ENCODE data around the gene GAB2.

The GAB2 gene

DNA sequence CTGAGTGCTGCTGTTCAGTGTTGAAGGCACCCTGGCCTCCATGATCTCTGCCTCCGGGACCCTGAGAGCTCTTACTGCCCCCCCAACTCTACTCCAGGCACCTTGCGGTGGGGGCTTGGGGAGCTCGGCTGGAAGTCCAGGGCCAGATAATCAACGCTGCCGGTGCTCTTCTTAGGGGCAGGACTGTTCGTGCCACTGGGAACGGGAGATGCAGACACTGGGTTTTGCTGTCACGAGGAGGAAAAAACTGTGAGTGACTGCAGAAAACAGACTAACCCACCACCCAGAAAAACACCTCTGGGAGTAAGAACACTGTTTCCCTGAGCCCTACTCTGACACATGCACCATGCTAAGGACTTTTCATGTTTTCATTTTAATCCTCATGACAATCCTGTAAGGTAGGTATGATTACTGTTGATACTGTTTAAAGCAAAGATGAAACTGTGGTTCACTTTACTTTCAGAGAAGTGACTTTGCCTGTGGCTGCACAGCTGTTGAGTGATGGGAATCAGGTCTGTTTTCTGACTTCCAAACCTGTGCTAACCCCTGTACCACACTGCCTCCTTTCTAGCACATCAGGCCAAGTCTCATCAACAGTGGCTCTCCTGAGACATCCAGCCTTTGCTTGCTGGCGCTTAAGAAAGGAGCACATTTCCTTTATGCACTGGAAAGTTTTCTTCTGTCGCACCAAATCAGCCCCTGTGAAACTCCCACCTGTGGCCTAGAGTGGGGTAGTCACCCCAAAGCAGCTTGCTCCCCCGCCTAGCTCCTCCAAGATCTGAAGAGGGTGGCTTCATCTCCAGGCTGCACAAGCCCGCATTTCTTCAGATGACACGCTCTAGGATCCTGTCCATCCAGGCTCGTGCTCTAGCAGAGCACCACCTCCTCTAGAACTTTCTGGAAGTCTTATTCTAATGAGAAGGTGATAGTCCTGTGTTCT is 197.1 kb downstream of the GAB2 start:
- ATAC-seq (ENCODE audit: insufficient read depth, low read depth) (no peak), DNase-seq (no peak)
- Histone ChIP-seq H3K4me2 (ENCODE audit: insufficient read depth, low read length) (no peak overlapping the region), H3K27ac (ENCODE audit: low read length) (no peak overlapping the region), H4K20me1 (ENCODE audit: insufficient read depth, low read length) (no peaks in the 10 kb centered on the region), H2AFZ (ENCODE audit: low read depth, low read length) (no peak overlapping the region), H3K79me2 (ENCODE audit: insufficient read depth, low read length) (peaks cover 13% of the 10 kb centered on the region), H3K4me1 (ENCODE audit: insufficient read depth, low read length) (peaks cover 8% of the 10 kb centered on the region), H3K9ac (ENCODE audit: low read depth, low read length) (no peak overlapping the region), H3K36me3 (ENCODE audit: insufficient read depth, low read length) (peaks cover 97% of the 10 kb centered on the region), H3K4me3 (ENCODE audit: low read depth in 1 of 2, low read length in 2 of 2) (no peak overlapping the region), H3K27me3 (ENCODE audit: insufficient read depth, low read length, poor library complexity) (no peaks in the 10 kb centered on the region), H3K9me3 (ENCODE audit: insufficient read depth, low read length, severe bottlenecking) (no peaks in the 10 kb centered on the region)
- no peak for TF ChIP-seq EZH2 (IDR thresholded peaks at IDR 0.05; ENCODE audit: borderline replicate concordance, low read depth, low read length, severe bottlenecking)
- TF ChIP-seq, protein P1, sequence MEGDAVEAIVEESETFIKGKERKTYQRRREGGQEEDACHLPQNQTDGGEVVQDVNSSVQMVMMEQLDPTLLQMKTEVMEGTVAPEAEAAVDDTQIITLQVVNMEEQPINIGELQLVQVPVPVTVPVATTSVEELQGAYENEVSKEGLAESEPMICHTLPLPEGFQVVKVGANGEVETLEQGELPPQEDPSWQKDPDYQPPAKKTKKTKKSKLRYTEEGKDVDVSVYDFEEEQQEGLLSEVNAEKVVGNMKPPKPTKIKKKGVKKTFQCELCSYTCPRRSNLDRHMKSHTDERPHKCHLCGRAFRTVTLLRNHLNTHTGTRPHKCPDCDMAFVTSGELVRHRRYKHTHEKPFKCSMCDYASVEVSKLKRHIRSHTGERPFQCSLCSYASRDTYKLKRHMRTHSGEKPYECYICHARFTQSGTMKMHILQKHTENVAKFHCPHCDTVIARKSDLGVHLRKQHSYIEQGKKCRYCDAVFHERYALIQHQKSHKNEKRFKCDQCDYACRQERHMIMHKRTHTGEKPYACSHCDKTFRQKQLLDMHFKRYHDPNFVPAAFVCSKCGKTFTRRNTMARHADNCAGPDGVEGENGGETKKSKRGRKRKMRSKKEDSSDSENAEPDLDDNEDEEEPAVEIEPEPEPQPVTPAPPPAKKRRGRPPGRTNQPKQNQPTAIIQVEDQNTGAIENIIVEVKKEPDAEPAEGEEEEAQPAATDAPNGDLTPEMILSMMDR (IDR thresholded peaks at IDR 0.05; ENCODE audit: borderline replicate concordance, extremely low read depth, low read length, poor library complexity, severe bottlenecking) = no peak

DNA sequence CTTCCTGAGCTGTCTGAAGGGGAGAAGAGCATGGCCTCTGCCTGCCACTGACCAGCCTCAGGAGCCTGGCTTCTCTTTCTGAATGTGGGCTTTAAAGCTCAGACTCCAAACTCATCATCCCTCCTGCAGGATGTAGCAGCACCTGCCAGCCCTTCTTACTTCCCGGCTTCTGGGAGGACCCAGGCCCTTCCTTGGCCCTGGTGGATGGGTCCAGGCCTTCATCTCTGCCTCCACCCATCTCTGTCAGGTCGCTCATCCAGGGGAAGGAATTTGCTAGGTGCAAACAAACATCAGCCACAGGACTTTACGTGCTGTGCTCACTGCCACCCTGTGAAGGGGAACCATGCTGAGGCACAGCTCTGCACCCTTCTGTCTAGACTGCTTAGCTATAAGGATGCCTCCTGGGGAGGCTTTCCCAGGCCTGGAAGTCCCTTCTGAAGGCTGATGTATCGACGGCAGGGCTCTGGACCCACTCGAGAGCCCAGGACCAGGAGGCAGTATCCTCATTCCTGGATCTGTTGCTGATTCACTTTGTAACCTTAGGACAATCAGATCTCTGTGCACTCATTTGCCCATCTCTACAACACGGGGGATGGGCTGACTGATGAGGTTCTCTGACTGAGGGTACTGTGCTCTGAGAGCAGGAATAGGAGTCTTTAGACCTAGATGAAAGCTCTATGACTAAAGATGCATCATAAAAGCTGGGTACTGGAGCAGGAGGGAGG is 198.0 kb downstream of the GAB2 start:
- peaks cover 9% of the 10 kb centered on the region for H3K79me2 ChIP-seq (ENCODE audit: insufficient read depth, low read length)
- no peak overlapping the region for H3K4me2 ChIP-seq (ENCODE audit: insufficient read depth, low read length)
- DNase-seq = no peak
- H3K27me3 ChIP-seq (ENCODE audit: insufficient read depth, low read length, poor library complexity) = no peaks in the 10 kb centered on the region
- TF ChIP-seq, protein P1 (IDR thresholded peaks at IDR 0.05; ENCODE audit: borderline replicate concordance, extremely low read depth, low read length, poor library complexity, severe bottlenecking) = no peak
- no peak for TF ChIP-seq EZH2 (IDR thresholded peaks at IDR 0.05; ENCODE audit: borderline replicate concordance, low read depth, low read length, severe bottlenecking)
- H4K20me1 ChIP-seq (ENCODE audit: insufficient read depth, low read length) = no peaks in the 10 kb centered on the region
- no peak overlapping the region for H3K9ac ChIP-seq (ENCODE audit: low read depth, low read length)
- no peak for ATAC-seq (ENCODE audit: insufficient read depth, low read depth)
- no peak overlapping the region for H2AFZ ChIP-seq (ENCODE audit: low read depth, low read length)
- H3K4me1 ChIP-seq (ENCODE audit: insufficient read depth, low read length) = peaks cover 16% of the 10 kb centered on the region
- no peaks in the 10 kb centered on the region for H3K9me3 ChIP-seq (ENCODE audit: insufficient read depth, low read length, severe bottlenecking)
- H3K36me3 ChIP-seq (ENCODE audit: insufficient read depth, low read length) = peaks cover 97% of the 10 kb centered on the region
- peak overlapping the region; percentile 47 for H3K27ac ChIP-seq (ENCODE audit: low read length)
- no peak overlapping the region for H3K4me3 ChIP-seq (ENCODE audit: low read depth in 1 of 2, low read length in 2 of 2)

DNA sequence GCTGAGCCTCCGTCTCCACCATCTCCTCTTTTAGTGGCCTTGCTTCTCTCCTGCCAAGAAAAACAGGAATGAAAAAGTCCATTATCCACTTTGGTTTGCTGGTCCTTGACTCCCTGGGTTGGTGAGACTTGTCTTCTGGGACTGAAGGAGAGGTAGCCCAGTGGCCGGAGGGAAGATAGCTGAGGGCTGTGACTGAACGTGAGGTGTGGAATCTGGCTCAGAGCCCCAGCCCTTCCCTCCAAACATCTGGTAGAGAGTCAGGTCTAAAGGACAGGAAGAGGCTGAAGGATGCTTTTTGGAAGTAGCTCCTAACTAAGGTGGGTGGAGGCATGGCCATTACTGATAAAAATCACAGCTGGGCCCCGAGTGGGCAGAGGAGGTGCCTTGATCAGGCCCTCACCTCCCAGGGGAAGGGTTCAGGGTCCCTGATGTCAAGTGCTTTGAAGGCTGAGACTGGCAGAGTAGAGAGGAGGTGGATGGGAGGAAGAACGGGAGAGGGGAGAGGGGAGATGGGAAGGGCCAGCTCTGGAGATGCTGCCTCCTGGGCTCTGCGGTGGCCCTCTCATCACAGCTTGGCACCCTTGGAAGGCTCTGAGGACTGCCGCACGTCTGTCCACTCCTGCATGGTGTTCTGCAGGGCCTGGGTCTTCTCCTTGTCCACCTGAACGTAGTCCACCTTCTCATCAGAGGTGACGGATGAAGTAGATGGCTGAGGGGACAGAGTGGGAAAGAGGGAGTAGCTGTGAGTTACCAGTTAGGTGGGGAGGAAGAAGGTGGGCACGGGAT is 198.7 kb downstream of the GAB2 start:
- Histone ChIP-seq H3K4me1 (ENCODE audit: insufficient read depth, low read length) (peaks cover 20% of the 10 kb centered on the region), H3K4me3 (ENCODE audit: low read depth in 1 of 2, low read length in 2 of 2) (no peak overlapping the region), H3K27me3 (ENCODE audit: insufficient read depth, low read length, poor library complexity) (no peaks in the 10 kb centered on the region), H3K27ac (ENCODE audit: low read length) (peak overlapping the region; percentile 30; the same call in 1 of the 2 replicates), H3K4me2 (ENCODE audit: insufficient read depth, low read length) (no peak overlapping the region), H3K79me2 (ENCODE audit: insufficient read depth, low read length) (peaks cover 9% of the 10 kb centered on the region), H2AFZ (ENCODE audit: low read depth, low read length) (no peak overlapping the region), H3K36me3 (ENCODE audit: insufficient read depth, low read length) (peaks cover 96% of the 10 kb centered on the region), H4K20me1 (ENCODE audit: insufficient read depth, low read length) (no peaks in the 10 kb centered on the region), H3K9me3 (ENCODE audit: insufficient read depth, low read length, severe bottlenecking) (no peaks in the 10 kb centered on the region), H3K9ac (ENCODE audit: low read depth, low read length) (no peak overlapping the region)
- TF ChIP-seq EZH2 (IDR thresholded peaks at IDR 0.05; ENCODE audit: borderline replicate concordance, low read depth, low read length, severe bottlenecking) = no peak
- TF ChIP-seq, protein P1 (IDR thresholded peaks at IDR 0.05; ENCODE audit: borderline replicate concordance, extremely low read depth, low read length, poor library complexity, severe bottlenecking) = no peak
- ATAC-seq (ENCODE audit: insufficient read depth, low read depth) (no peak), DNase-seq (no peak)

Measured in DND-41 (cell line).